Right atrium auricular region (tissue), 2 donors: ENCODE measurements around the gene TCF20. TPM values are rescaled to one million over a fixed set of nuclear protein-coding genes. Genes with fewer than 3 reads are reported as not detected.

ENCODE experiments used
- DNase-seq: peaks from one replicate; pipeline ENCODE4 v3.0.0-alpha.2; 2019; ENCODE audit warnings: low spot score
- H3K27ac ChIP-seq, 2 donors: fragments of 200-600 bp; sonication (generic); 1 replicate in 1 of 2; 2 replicates in 1 of 2; pipeline ENCODE4 v1.5.1; 2016 to 2019
- H3K27me3 ChIP-seq, 2 donors: fragments of 200-600 bp; sonication (generic); one replicate each; pipeline versions ENCODE4 v1.5.1 to v1.6.0; 2017 to 2019
- H3K36me3 ChIP-seq: fragments of 200-600 bp; sonication (generic); one replicate; pipeline ENCODE4 v1.5.1; 2016
- H3K4me1 ChIP-seq, 2 donors: fragments of 200-600 bp; sonication (generic); one replicate each; pipeline versions ENCODE4 v1.5.1 to v1.6.0; 2017 to 2019
- H3K4me3 ChIP-seq, 2 donors: fragments of 200-600 bp; sonication (generic); 1 replicate in 1 of 2; 2 replicates in 1 of 2; pipeline ENCODE4 v1.5.1; 2017 to 2019; ENCODE audit warnings: mild to moderate bottlenecking in 1 of 2, moderate library complexity in 1 of 2
- H3K9me3 ChIP-seq, 2 donors: fragments of 200-600 bp; sonication (generic); one replicate each; pipeline ENCODE4 v1.5.1; 2019
- total RNA-seq, 2 donors: library from RNA; depleted of rRNA; stranded (reverse); fragments of >200 nt; gene quantifications; one replicate each; pipeline ENCODE4 v1.1.0, GENCODE V29; 2016
- TF ChIP-seq, protein P1 (sequence below), 2 donors: fragments of 200-600 bp; sonication (generic); IDR thresholded peaks; one replicate each; pipeline ENCODE4 v1.5.1; 2019; ENCODE audit warnings: antibody characterized with exemption in 2 of 2

The TCF20 gene
- total RNA-seq, 2 donors from 2014 or later, result 13.6 to 15.5 TPM

DNA sequence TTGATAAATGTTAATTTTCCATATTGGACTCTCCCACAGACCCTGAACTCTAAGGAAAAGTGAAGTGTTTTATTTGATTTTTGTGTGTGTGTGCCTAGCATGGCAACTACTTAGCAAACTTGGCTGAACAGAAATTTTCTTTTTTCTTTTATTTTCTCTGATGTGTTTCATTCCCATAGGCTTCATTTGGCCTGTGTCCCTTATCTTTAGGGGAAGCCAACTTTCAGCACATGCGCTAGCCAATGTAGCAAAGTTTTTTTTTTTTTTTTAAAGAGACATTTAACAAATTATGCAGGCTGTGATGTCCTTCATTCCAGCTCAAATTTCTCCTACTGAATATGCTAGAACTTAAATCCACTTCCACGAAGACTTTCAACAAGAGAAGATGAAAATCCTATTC, 14.2 kb downstream of the TCF20 start:
- TF ChIP-seq, protein P1, sequence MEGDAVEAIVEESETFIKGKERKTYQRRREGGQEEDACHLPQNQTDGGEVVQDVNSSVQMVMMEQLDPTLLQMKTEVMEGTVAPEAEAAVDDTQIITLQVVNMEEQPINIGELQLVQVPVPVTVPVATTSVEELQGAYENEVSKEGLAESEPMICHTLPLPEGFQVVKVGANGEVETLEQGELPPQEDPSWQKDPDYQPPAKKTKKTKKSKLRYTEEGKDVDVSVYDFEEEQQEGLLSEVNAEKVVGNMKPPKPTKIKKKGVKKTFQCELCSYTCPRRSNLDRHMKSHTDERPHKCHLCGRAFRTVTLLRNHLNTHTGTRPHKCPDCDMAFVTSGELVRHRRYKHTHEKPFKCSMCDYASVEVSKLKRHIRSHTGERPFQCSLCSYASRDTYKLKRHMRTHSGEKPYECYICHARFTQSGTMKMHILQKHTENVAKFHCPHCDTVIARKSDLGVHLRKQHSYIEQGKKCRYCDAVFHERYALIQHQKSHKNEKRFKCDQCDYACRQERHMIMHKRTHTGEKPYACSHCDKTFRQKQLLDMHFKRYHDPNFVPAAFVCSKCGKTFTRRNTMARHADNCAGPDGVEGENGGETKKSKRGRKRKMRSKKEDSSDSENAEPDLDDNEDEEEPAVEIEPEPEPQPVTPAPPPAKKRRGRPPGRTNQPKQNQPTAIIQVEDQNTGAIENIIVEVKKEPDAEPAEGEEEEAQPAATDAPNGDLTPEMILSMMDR (IDR thresholded peaks at IDR 0.05), result no peak

DNA sequence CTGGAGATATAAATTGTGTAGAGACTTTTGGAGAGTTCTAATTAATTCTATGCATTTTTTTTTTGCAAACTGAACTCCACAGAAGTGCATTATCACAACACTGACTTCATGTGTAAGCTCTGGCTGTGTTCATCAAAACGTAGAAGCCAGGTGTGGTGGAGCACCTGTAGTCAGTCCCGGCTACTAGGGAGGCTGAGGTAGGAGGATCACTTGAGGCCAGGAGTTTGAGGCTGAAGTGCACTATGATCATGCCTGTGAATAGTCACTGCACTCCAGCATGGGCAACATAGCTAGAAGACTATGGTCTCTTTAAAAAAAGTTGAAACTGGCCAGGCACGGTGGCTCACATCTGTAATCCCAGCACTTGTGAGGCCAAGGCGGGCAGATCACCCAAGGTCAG, 20.6 kb downstream of the TCF20 start:
- TF ChIP-seq, protein P1 (IDR thresholded peaks at IDR 0.05), result no peak
- no peaks in the 10 kb centered on the region for H3K4me1 ChIP-seq
- no peak for DNase-seq
- H3K9me3 ChIP-seq, result no peaks in the 10 kb centered on the region
- H3K4me3 ChIP-seq, result no peak overlapping the region
- no peak overlapping the region for H3K27ac ChIP-seq
- no peaks in the 10 kb centered on the region for H3K27me3 ChIP-seq
- H3K36me3 ChIP-seq, result no peaks in the 10 kb centered on the region

More for the DNA sequence above, 14.2 kb downstream of the TCF20 start:
- Histone ChIP-seq H3K36me3 (no peaks in the 10 kb centered on the region), H3K4me1 (peaks cover 0 to 10% of the 10 kb centered on the region in 2 donors), H3K4me3 (no peak overlapping the region), H3K9me3 (no peaks in the 10 kb centered on the region), H3K27ac (no peak overlapping the region), H3K27me3 (no peaks in the 10 kb centered on the region)
- no peak for DNase-seq

DNA sequence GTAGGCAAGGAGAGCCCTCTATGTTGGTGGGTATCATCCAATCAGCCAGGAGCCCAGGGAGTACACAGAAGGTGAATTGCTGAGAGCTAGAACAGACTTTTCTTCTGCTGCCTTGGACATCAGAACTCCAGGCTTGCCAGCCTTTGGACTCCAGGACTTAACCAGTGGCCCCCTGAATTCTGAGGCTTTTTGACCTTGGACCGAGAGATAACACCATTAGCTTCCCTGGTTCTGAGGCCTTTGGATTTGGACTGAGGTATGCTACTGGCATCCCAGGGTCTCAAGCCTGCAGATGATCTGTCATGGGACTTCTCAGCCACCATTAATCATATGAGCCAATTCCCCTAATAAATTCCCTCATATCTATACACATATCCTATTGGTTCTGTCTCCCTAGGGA, 21.5 kb downstream of the TCF20 start:
- Histone ChIP-seq H3K27me3 (no peaks in the 10 kb centered on the region), H3K4me3 (no peak overlapping the region), H3K4me1 (no peaks in the 10 kb centered on the region), H3K9me3 (no peaks in the 10 kb centered on the region), H3K36me3 (no peaks in the 10 kb centered on the region), H3K27ac (no peak overlapping the region)
- TF ChIP-seq, protein P1 (IDR thresholded peaks at IDR 0.05), result no peak
- no peak for DNase-seq

GRCh38 chr22:42247596-42247995, 22.9 kb downstream of the TCF20 start:
- H3K36me3 ChIP-seq, result no peaks in the 10 kb centered on the region
- H3K27me3 ChIP-seq, result no peaks in the 10 kb centered on the region
- no peak overlapping the region for H3K27ac ChIP-seq
- H3K9me3 ChIP-seq, result no peaks in the 10 kb centered on the region
- TF ChIP-seq, protein P1 (IDR thresholded peaks at IDR 0.05), result no peak
- no peak overlapping the region for H3K4me3 ChIP-seq
- no peaks in the 10 kb centered on the region for H3K4me1 ChIP-seq
- no peak for DNase-seq

DNA sequence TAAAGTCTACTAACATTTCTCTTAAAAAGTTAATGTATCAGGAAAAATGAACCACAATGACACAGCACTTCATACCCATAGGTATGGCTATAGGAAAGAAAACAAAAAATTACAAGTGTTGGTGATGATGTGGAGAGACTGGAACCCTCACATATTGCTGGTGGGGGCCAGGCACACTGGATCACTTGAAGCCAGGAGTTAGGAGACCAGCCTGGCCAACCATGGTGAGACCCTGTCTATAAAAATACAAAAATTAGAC, 26.7 kb downstream of the TCF20 start:
- Histone ChIP-seq H3K4me1 (no peaks in the 10 kb centered on the region), H3K9me3 (no peaks in the 10 kb centered on the region), H3K36me3 (no peaks in the 10 kb centered on the region), H3K4me3 (no peak overlapping the region), H3K27ac (no peak overlapping the region), H3K27me3 (no peaks in the 10 kb centered on the region)
- DNase-seq, result no peak
- TF ChIP-seq, protein P1 (IDR thresholded peaks at IDR 0.05), result no peak

DNA sequence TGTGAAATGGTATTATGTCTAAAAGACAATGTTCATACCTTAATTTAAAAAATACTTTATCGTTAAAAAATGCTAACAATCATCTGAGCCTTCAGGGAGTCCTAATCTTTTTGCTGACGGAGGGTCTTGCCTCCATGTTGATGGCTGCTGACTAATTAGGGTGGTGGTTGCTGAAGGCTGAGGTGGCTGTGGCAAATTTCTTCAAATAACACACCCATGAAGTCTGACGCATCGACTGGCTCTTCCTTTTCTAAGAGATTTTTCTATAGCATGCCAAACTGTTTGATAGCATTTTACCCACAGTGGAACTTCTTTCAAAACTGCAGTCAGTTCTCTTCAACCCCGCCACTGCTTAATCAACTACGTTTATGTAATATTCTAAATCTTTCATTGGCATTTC, 33.6 kb downstream of the TCF20 start:
- Histone ChIP-seq H3K9me3 (peaks cover 0 to 4% of the 10 kb centered on the region in 2 donors), H3K27me3 (no peaks in the 10 kb centered on the region), H3K4me1 (peaks cover 0 to 7% of the 10 kb centered on the region in 2 donors), H3K4me3 (no peak overlapping the region), H3K27ac (no peak overlapping the region), H3K36me3 (no peaks in the 10 kb centered on the region)
- TF ChIP-seq, protein P1 (IDR thresholded peaks at IDR 0.05), result no peak
- DNase-seq, result no peak
